ENCODE measurements around the gene ERCC6L2. TPM values are rescaled to one million over a fixed set of nuclear protein-coding genes. Genes with fewer than 3 reads are reported as not detected.

The ERCC6L2 gene
- polyA plus RNA-seq, 1 donor from 2014 or later: 72.6 TPM

DNA sequence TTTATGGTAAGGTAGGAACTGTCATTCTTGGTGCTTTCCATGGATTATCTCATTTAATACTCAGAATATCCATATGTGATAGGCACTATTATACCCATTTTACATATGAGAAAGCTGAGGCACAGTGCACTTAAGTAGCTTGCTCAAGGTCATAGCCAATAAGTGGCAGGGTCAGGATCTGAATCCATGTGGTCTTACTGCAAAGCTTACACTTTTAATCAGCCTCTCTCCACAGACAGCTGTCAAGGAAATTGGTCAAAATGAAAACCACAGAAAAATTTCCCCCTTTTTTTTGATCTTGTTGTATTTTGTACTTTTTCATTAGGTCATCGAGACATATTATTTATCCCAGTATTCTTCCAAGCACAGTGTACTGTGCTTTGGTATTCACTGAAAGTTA, 78.5 kb downstream of the ERCC6L2 start:
- no peaks in the 10 kb centered on the region for H3K27me3 ChIP-seq (ENCODE audit: insufficient read depth, low read depth, low read length)
- H3K4me3 ChIP-seq (ENCODE audit: low read length): no peak overlapping the region
- H3K79me2 ChIP-seq (replicated peaks; ENCODE audit: insufficient read depth, low read length): no peaks in the 10 kb centered on the region
- peaks cover 17% of the 10 kb centered on the region for H3K36me3 ChIP-seq (ENCODE audit: insufficient read depth, low read length)
- H3K9ac ChIP-seq (ENCODE audit: low read length): no peak overlapping the region
- H3K9me2 ChIP-seq (ENCODE audit: insufficient read depth, low read length): no peaks in the 10 kb centered on the region
- no peak overlapping the region for H3K27ac ChIP-seq (ENCODE audit: low read length)
- no peaks in the 10 kb centered on the region for H3K9me3 ChIP-seq (ENCODE audit: low read length)
- no peak overlapping the region for H3K4me2 ChIP-seq (ENCODE audit: low read length)
- H4K20me1 ChIP-seq (ENCODE audit: insufficient read depth): no peaks in the 10 kb centered on the region
- no peaks in the 10 kb centered on the region for H3F3A ChIP-seq (ENCODE audit: insufficient read depth, low read length, poor library complexity, severe bottlenecking)
- H2AFZ ChIP-seq (ENCODE audit: low read depth, low read length): no peak overlapping the region
- TF ChIP-seq SMC3 (conservative IDR thresholded peaks at IDR 0.05; ENCODE audit: poor library complexity) (no peak), POLR2AphosphoS5 (IDR thresholded peaks at IDR 0.05) (no peak), EP300 (conservative IDR thresholded peaks at IDR 0.05; ENCODE audit: poor library complexity, severe bottlenecking) (no peak), MXI1 (conservative IDR thresholded peaks at IDR 0.05; ENCODE audit: poor library complexity, severe bottlenecking) (no peak)
- TF ChIP-seq, protein P1, sequence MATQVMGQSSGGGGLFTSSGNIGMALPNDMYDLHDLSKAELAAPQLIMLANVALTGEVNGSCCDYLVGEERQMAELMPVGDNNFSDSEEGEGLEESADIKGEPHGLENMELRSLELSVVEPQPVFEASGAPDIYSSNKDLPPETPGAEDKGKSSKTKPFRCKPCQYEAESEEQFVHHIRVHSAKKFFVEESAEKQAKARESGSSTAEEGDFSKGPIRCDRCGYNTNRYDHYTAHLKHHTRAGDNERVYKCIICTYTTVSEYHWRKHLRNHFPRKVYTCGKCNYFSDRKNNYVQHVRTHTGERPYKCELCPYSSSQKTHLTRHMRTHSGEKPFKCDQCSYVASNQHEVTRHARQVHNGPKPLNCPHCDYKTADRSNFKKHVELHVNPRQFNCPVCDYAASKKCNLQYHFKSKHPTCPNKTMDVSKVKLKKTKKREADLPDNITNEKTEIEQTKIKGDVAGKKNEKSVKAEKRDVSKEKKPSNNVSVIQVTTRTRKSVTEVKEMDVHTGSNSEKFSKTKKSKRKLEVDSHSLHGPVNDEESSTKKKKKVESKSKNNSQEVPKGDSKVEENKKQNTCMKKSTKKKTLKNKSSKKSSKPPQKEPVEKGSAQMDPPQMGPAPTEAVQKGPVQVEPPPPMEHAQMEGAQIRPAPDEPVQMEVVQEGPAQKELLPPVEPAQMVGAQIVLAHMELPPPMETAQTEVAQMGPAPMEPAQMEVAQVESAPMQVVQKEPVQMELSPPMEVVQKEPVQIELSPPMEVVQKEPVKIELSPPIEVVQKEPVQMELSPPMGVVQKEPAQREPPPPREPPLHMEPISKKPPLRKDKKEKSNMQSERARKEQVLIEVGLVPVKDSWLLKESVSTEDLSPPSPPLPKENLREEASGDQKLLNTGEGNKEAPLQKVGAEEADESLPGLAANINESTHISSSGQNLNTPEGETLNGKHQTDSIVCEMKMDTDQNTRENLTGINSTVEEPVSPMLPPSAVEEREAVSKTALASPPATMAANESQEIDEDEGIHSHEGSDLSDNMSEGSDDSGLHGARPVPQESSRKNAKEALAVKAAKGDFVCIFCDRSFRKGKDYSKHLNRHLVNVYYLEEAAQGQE (IDR thresholded peaks at IDR 0.05; ENCODE audit: borderline replicate concordance): no peak

DNA sequence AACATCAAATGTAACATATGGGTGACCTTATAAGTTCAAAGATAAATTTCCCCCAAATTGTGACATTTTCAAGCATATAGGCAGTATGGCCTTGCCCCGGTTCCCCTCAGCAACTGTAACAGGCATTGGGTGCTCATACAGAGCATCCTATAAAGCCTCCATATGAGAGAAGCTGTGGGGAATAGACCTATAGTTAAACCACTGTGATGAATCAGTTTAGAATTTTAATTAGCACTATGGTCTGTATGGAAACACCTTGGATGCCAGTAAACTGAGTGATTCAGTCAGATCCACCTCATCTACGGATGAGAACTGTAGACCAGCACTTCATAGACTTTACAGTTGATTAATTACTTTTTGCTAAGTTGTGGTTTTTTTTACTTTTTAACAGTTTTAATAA, 79.4 kb downstream of the ERCC6L2 start:
- Histone ChIP-seq H3K27ac (ENCODE audit: low read length) (no peak overlapping the region), H3F3A (ENCODE audit: insufficient read depth, low read length, poor library complexity, severe bottlenecking) (no peaks in the 10 kb centered on the region), H4K20me1 (ENCODE audit: insufficient read depth) (no peaks in the 10 kb centered on the region), H3K9me2 (ENCODE audit: insufficient read depth, low read length) (no peaks in the 10 kb centered on the region), H3K36me3 (ENCODE audit: insufficient read depth, low read length) (peaks cover 20% of the 10 kb centered on the region), H3K9me3 (ENCODE audit: low read length) (no peaks in the 10 kb centered on the region), H3K4me3 (ENCODE audit: low read length) (no peak overlapping the region), H3K79me2 (replicated peaks; ENCODE audit: insufficient read depth, low read length) (no peaks in the 10 kb centered on the region), H3K9ac (ENCODE audit: low read length) (no peak overlapping the region), H3K4me2 (ENCODE audit: low read length) (no peak overlapping the region), H3K27me3 (ENCODE audit: insufficient read depth, low read depth, low read length) (no peaks in the 10 kb centered on the region), H2AFZ (ENCODE audit: low read depth, low read length) (no peak overlapping the region)
- TF ChIP-seq EZH2 (IDR thresholded peaks at IDR 0.05; ENCODE audit: borderline replicate concordance, insufficient read depth, low read length, poor library complexity, severe bottlenecking) (no peak), MXI1 (conservative IDR thresholded peaks at IDR 0.05; ENCODE audit: poor library complexity, severe bottlenecking) (no peak), RAD21 (conservative IDR thresholded peaks at IDR 0.05) (no peak), POLR2AphosphoS5 (IDR thresholded peaks at IDR 0.05) (no peak), SMC3 (conservative IDR thresholded peaks at IDR 0.05; ENCODE audit: poor library complexity) (no peak)
- TF ChIP-seq, protein P2, sequence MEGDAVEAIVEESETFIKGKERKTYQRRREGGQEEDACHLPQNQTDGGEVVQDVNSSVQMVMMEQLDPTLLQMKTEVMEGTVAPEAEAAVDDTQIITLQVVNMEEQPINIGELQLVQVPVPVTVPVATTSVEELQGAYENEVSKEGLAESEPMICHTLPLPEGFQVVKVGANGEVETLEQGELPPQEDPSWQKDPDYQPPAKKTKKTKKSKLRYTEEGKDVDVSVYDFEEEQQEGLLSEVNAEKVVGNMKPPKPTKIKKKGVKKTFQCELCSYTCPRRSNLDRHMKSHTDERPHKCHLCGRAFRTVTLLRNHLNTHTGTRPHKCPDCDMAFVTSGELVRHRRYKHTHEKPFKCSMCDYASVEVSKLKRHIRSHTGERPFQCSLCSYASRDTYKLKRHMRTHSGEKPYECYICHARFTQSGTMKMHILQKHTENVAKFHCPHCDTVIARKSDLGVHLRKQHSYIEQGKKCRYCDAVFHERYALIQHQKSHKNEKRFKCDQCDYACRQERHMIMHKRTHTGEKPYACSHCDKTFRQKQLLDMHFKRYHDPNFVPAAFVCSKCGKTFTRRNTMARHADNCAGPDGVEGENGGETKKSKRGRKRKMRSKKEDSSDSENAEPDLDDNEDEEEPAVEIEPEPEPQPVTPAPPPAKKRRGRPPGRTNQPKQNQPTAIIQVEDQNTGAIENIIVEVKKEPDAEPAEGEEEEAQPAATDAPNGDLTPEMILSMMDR (IDR thresholded peaks at IDR 0.05; ENCODE audit: poor library complexity, severe bottlenecking): no peak

DNA sequence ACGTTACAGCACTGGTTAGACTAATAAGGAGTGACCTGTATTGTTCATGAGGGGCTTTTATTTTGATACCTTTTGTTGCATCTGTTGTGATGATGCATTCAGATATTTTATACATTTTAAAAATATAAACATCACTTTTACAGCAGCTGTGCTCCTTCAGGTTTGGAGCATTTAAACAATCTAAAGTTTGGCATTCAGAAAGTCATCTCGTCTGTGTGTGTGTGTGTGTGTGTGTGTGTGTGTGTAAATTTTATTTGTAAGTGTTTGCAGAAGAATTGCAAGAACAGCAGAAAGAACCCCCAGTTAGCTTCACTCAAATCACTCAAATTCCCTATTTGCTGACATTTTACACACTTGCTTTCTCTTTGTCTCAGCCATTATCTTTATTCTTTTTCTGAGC, 87.4 kb downstream of the ERCC6L2 start:
- H3K4me2 ChIP-seq (ENCODE audit: low read length): no peak overlapping the region
- H3K4me3 ChIP-seq (ENCODE audit: low read length): no peak overlapping the region
- H3K79me2 ChIP-seq (replicated peaks; ENCODE audit: insufficient read depth, low read length): peaks cover 3% of the 10 kb centered on the region
- no peak overlapping the region for H3K9ac ChIP-seq (ENCODE audit: low read length)
- no peaks in the 10 kb centered on the region for H3K27me3 ChIP-seq (ENCODE audit: insufficient read depth, low read depth, low read length)
- H4K20me1 ChIP-seq (ENCODE audit: insufficient read depth): no peaks in the 10 kb centered on the region
- no peaks in the 10 kb centered on the region for H3F3A ChIP-seq (ENCODE audit: insufficient read depth, low read length, poor library complexity, severe bottlenecking)
- peaks cover 9% of the 10 kb centered on the region for H3K36me3 ChIP-seq (ENCODE audit: insufficient read depth, low read length)
- H3K9me2 ChIP-seq (ENCODE audit: insufficient read depth, low read length): no peaks in the 10 kb centered on the region
- no peak overlapping the region for H2AFZ ChIP-seq (ENCODE audit: low read depth, low read length)
- no peak overlapping the region for H3K27ac ChIP-seq (ENCODE audit: low read length)
- H3K9me3 ChIP-seq (ENCODE audit: low read length): no peaks in the 10 kb centered on the region
- TF ChIP-seq EZH2 (IDR thresholded peaks at IDR 0.05; ENCODE audit: borderline replicate concordance, insufficient read depth, low read length, poor library complexity, severe bottlenecking): no peak
- TF ChIP-seq EP300 (conservative IDR thresholded peaks at IDR 0.05; ENCODE audit: poor library complexity, severe bottlenecking): no peak
- no peak for TF ChIP-seq TAF1 (IDR thresholded peaks at IDR 0.05; ENCODE audit: low read depth)
- no peak for TF ChIP-seq SMC3 (conservative IDR thresholded peaks at IDR 0.05; ENCODE audit: poor library complexity)
- TF ChIP-seq RAD21 (conservative IDR thresholded peaks at IDR 0.05): no peak
- no peak for TF ChIP-seq MXI1 (conservative IDR thresholded peaks at IDR 0.05; ENCODE audit: poor library complexity, severe bottlenecking)
- TF ChIP-seq, protein P1 (IDR thresholded peaks at IDR 0.05; ENCODE audit: borderline replicate concordance): no peak

All from neural cell (in vitro differentiated cells).